Fibroblast of skin of left quadriceps (primary cell): ENCODE results near the gene SREBF2.

Source experiments
- DNase-seq, 2 experiments: peaks; one replicate each; pipeline ENCODE4 v3.0.0-alpha.2; 2013; ENCODE audit warnings: low read depth in 2 of 2

SREBF2 gene

GRCh38 chr22:41876675-41877074 is 43.8 kb downstream of the SREBF2 start:
- no peak for DNase-seq

- no peak for DNase-seq
Measured at GRCh38 chr22:41880653-41881052, 47.7 kb downstream of the SREBF2 start.

GRCh38 chr22:41883400-41883799 is 50.5 kb downstream of the SREBF2 start:
- DNase-seq: no peak

GRCh38 chr22:41885116-41885515 is 52.2 kb downstream of the SREBF2 start:
- no peak for DNase-seq

GRCh38 chr22:41885516-41885915 is 52.6 kb downstream of the SREBF2 start:
- no peak for DNase-seq

- DNase-seq: no peak
Measured at GRCh38 chr22:41888627-41889200, 55.8 kb downstream of the SREBF2 start.

GRCh38 chr22:41891407-41891806 is 58.5 kb downstream of the SREBF2 start:
- no peak for DNase-seq

- no peak for DNase-seq
Measured at GRCh38 chr22:41892721-41893120, 59.8 kb downstream of the SREBF2 start.

GRCh38 chr22:41893591-41894375 is 60.9 kb downstream of the SREBF2 start:
- no peak for DNase-seq

GRCh38 chr22:41898645-41899044 is 65.7 kb downstream of the SREBF2 start:
- no peak for DNase-seq

GRCh38 chr22:41899110-41899509 is 66.2 kb downstream of the SREBF2 start:
- DNase-seq: no peak

GRCh38 chr22:41899992-41900651 is 67.2 kb downstream of the SREBF2 start:
- no peak for DNase-seq

GRCh38 chr22:41900652-41901312 is 67.9 kb downstream of the SREBF2 start:
- no peak for DNase-seq

- no peak for DNase-seq
Measured at GRCh38 chr22:41902016-41902415, 69.1 kb downstream of the SREBF2 start.

GRCh38 chr22:41902932-41903421 is 70.1 kb downstream of the SREBF2 start:
- no peak for DNase-seq

GRCh38 chr22:41904450-41905410 is 71.8 kb downstream of the SREBF2 start:
- DNase-seq: no peak

GRCh38 chr22:41905411-41906202 is 72.7 kb downstream of the SREBF2 start:
- no peak for DNase-seq

GRCh38 chr22:41906822-41907221 is 73.9 kb downstream of the SREBF2 start:
- no peak for DNase-seq

- DNase-seq: no peak
Measured at GRCh38 chr22:41907436-41908401, 74.8 kb downstream of the SREBF2 start.
